MM.1S (cell line): Measurements from ENCODE around the gene C2CD3.

ENCODE experiments used
- CTCF ChIP-seq: fragments of 300-600 bp; sonication (generic); IDR thresholded peaks from 2 replicates; pipeline ENCODE4 v1.5.1; 2016; ENCODE audit warnings: antibody characterized with exemption, low read length, mixed read lengths
- EZH2 ChIP-seq: fragments of 300-600 bp; sonication (generic); optimal IDR thresholded peaks from 2 replicates; pipeline ENCODE3; 2017; ENCODE audit warnings: low read depth, mild to moderate bottlenecking, antibody characterized with exemption, low read length, mixed read lengths
- EZH2phosphoT487 ChIP-seq: fragments of 300-600 bp; sonication (generic); IDR thresholded peaks from 2 replicates; pipeline ENCODE4 v1.6.1; 2018; ENCODE audit warnings: antibody characterized with exemption, low read length

GRCh38 chr11:73988227-73988626 lies 182.6 kb downstream of the C2CD3 start:
- TF ChIP-seq CTCF: no peak
- no peak for TF ChIP-seq EZH2
- TF ChIP-seq EZH2phosphoT487: no peak
